Panc1 (cell line): ENCODE measurements around the gene TRANK1. TPM values are rescaled to one million over a fixed set of nuclear protein-coding genes. Genes with fewer than 3 reads are reported as not detected.

Source experiments
- ATAC-seq: fragments of 200-7000 bp; cut with Tn5 transposase; 2 replicates; pipeline ENCODE4 v1.9.1; 2020; ENCODE audit warnings: mild to moderate bottlenecking, moderate library complexity
- BruUV-seq: library from RNA; stranded (reverse); fragments of 400-500 nt; replicated peaks from 2 replicates; lab custom pipeline; 2021; lab: Mats Ljungman, UMichigan
- CTCF ChIA-PET: fragments of 300-600 bp; sonication (Branson Sonifier 250); formaldehyde crosslinking; loops from one replicate; lab custom pipeline; 2022; ENCODE audit warnings: antibody characterized with exemption; lab: Charles Lee
- POLR2A ChIA-PET: fragments of 300-600 bp; sonication (Branson Sonifier 250); formaldehyde crosslinking; loops from one replicate; lab custom pipeline; 2022; ENCODE audit warnings: antibody characterized with exemption; lab: Charles Lee
- DNase-seq: peaks from one replicate; pipeline ENCODE4 v3.0.0-alpha.2; 2010; ENCODE audit warnings: low read depth, low spot score
- H3K27ac ChIP-seq: 2 replicates; pipeline ENCODE4 v1.5.1; 2011; ENCODE audit warnings: mild to moderate bottlenecking, low read length, inconsistent platforms
- H3K27me3 ChIP-seq: fragments of 200-500 bp; sonication (Bioruptor generic); 2 replicates; pipeline ENCODE4 v1.6.0; 2014; ENCODE audit warnings: low read length, inconsistent platforms; ENCODE audit not compliant: control insufficient read depth, insufficient read depth
- H3K36me3 ChIP-seq: fragments of 200-500 bp; sonication (Bioruptor generic); 2 replicates; pipeline ENCODE4 v1.5.1; 2014; ENCODE audit warnings: inconsistent platforms, mild to moderate bottlenecking, low read length, moderate library complexity; ENCODE audit not compliant: control insufficient read depth, insufficient read depth
- H3K4me1 ChIP-seq: 2 replicates; pipeline ENCODE4 v1.5.1; 2011; ENCODE audit warnings: inconsistent platforms, mild to moderate bottlenecking, low read length, moderate library complexity; ENCODE audit not compliant: control insufficient read depth, insufficient read depth
- H3K4me3 ChIP-seq, 2 experiments: 2 replicates each; pipeline ENCODE4 v1.5.1; 2011 to 2012; ENCODE audit warnings: low read depth in 2 of 2, low read length in 2 of 2, mild to moderate bottlenecking in 2 of 2, inconsistent platforms in 1 of 2, moderate library complexity in 1 of 2
- H3K9me3 ChIP-seq: fragments of 200-500 bp; sonication (Bioruptor generic); 2 replicates; pipeline ENCODE4 v1.5.1; 2014; ENCODE audit warnings: low read depth, mild to moderate bottlenecking, inconsistent platforms, low read length, moderate library complexity; ENCODE audit not compliant: control insufficient read depth, insufficient read depth
- POLR2AphosphoS5 ChIP-seq: IDR thresholded peaks from 2 replicates; pipeline ENCODE4 v1.6.1; 2012; ENCODE audit warnings: mild to moderate bottlenecking, low read depth, low read length, moderate library complexity
- SIN3A ChIP-seq: IDR thresholded peaks from 2 replicates; pipeline ENCODE4 v1.6.1; 2012; ENCODE audit warnings: low read depth, mild to moderate bottlenecking, low read length, moderate library complexity, borderline replicate concordance; ENCODE audit not compliant: insufficient read depth
- TCF7L2 ChIP-seq: IDR thresholded peaks from 2 replicates; pipeline ENCODE4 v1.6.1; 2011; ENCODE audit warnings: mild to moderate bottlenecking, low read depth, low read length, inconsistent platforms
- in situ Hi-C: cut with HindIII; loops from 2 replicates; pipeline ENCODE4 v1.10.0; 2016; ENCODE audit warnings: low sequenced_read_pairs, low pct_unique_long_range_greater_than_20kb
- intact Hi-C: fragments of 100-400 bp; cut with micrococcal nuclease; formaldehyde crosslinking; loops from one replicate; pipeline ENCODE4 v1.10.0; 2022; ENCODE audit not compliant: unreplicated experiment
- total RNA-seq: library from RNA; stranded (reverse); gene quantifications from one replicate; pipeline ENCODE4 v1.2.1, GENCODE V29; 2021; ENCODE audit not compliant: unreplicated experiment
- TF ChIP-seq, protein P1 (sequence below), 2 experiments: IDR thresholded peaks; 2 replicates each; pipeline ENCODE4 v1.6.1; 2011 to 2012; ENCODE audit warnings: low read depth in 2 of 2, control low read depth in 1 of 2, low read length in 1 of 2, mild to moderate bottlenecking in 1 of 2, moderate library complexity in 1 of 2; ENCODE audit not compliant: insufficient read depth in 1 of 2
- TF ChIP-seq, protein P2 (sequence below): fragments of 450-650 bp; IDR thresholded peaks from 2 replicates; pipeline ENCODE4 v1.5.1; 2017; ENCODE audit warnings: mild to moderate bottlenecking

TRANK1 gene
- total RNA-seq, 1 experiment from 2014 or later, result 3.2 TPM

GRCh38 chr3:36920884-36921567, 23.8 kb downstream of the TRANK1 start:
- Histone ChIP-seq H3K4me3 (no peak overlapping the region), H3K27me3 (no peaks in the 10 kb centered on the region), H3K36me3 (no peaks in the 10 kb centered on the region), H3K4me1 (no peaks in the 10 kb centered on the region), H3K27ac (no peak overlapping the region), H3K9me3 (no peaks in the 10 kb centered on the region)
- TF ChIP-seq POLR2AphosphoS5 (no peak), SIN3A (no peak), TCF7L2 (no peak)
- TF ChIP-seq, protein P1, sequence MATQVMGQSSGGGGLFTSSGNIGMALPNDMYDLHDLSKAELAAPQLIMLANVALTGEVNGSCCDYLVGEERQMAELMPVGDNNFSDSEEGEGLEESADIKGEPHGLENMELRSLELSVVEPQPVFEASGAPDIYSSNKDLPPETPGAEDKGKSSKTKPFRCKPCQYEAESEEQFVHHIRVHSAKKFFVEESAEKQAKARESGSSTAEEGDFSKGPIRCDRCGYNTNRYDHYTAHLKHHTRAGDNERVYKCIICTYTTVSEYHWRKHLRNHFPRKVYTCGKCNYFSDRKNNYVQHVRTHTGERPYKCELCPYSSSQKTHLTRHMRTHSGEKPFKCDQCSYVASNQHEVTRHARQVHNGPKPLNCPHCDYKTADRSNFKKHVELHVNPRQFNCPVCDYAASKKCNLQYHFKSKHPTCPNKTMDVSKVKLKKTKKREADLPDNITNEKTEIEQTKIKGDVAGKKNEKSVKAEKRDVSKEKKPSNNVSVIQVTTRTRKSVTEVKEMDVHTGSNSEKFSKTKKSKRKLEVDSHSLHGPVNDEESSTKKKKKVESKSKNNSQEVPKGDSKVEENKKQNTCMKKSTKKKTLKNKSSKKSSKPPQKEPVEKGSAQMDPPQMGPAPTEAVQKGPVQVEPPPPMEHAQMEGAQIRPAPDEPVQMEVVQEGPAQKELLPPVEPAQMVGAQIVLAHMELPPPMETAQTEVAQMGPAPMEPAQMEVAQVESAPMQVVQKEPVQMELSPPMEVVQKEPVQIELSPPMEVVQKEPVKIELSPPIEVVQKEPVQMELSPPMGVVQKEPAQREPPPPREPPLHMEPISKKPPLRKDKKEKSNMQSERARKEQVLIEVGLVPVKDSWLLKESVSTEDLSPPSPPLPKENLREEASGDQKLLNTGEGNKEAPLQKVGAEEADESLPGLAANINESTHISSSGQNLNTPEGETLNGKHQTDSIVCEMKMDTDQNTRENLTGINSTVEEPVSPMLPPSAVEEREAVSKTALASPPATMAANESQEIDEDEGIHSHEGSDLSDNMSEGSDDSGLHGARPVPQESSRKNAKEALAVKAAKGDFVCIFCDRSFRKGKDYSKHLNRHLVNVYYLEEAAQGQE (IDR thresholded peaks at IDR 0.05; ENCODE audit: insufficient read depth in 1 of 2, low read depth in 2 of 2, low read length in 1 of 2), result no peak
- TF ChIP-seq, protein P2, sequence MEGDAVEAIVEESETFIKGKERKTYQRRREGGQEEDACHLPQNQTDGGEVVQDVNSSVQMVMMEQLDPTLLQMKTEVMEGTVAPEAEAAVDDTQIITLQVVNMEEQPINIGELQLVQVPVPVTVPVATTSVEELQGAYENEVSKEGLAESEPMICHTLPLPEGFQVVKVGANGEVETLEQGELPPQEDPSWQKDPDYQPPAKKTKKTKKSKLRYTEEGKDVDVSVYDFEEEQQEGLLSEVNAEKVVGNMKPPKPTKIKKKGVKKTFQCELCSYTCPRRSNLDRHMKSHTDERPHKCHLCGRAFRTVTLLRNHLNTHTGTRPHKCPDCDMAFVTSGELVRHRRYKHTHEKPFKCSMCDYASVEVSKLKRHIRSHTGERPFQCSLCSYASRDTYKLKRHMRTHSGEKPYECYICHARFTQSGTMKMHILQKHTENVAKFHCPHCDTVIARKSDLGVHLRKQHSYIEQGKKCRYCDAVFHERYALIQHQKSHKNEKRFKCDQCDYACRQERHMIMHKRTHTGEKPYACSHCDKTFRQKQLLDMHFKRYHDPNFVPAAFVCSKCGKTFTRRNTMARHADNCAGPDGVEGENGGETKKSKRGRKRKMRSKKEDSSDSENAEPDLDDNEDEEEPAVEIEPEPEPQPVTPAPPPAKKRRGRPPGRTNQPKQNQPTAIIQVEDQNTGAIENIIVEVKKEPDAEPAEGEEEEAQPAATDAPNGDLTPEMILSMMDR, result no peak
- DNase-seq (no peak), ATAC-seq (no peak)
- POLR2A ChIA-PET, result no interaction called here
- CTCF ChIA-PET, result no interaction called here
- intact Hi-C loops (no loop called here), in situ Hi-C loops (no loop called here)
- no TSS peak for BruUV-seq

DNA sequence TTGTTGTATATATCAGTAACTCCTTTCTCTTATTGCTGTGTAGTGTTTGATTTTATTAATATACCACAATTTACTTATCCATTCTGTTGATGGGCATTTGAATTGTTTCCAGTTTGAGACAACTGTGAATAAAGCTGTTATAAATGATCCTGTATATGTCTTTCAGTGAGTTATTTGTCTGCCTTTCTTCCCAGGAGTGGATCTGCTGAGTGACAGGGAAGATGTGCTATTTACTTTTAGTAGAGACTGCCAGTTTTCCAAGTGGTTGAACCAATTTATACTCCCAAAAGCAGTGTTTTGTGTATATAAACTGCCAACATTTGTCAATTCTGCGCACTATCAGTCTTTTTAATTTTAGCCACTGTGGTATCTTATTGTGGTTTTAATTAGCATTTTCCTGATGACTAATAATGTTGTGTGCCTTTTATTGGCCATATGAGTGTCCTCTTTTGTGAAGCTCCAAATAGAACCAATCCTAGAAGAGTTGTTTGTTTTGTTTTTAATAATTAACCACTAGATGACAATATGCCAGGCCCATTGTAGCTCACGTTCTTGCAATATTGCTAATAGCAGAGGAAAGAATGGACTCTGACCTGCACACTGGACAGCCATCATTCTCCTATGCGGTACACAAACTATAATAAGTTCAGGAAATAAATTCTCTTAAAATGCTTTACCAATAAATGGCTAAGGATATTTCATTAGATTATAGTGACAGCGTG, 25.3 kb downstream of the TRANK1 start:
- BruUV-seq, result no TSS peak
- no peak for DNase-seq
- no peaks in the 10 kb centered on the region for H3K36me3 ChIP-seq

More for the DNA sequence above, 25.3 kb downstream of the TRANK1 start:
- POLR2A ChIA-PET, result no interaction called here
- H3K27me3 ChIP-seq, result no peaks in the 10 kb centered on the region
- in situ Hi-C loops (no loop called here), intact Hi-C loops (no loop called here)
- no peak for ATAC-seq
- no peaks in the 10 kb centered on the region for H3K4me1 ChIP-seq
- H3K4me3 ChIP-seq, result no peak overlapping the region
- H3K9me3 ChIP-seq, result no peaks in the 10 kb centered on the region
- CTCF ChIA-PET, result no interaction called here
- no peak overlapping the region for H3K27ac ChIP-seq
- TF ChIP-seq, protein P2, result no peak
- TF ChIP-seq, protein P1 (IDR thresholded peaks at IDR 0.05; ENCODE audit: insufficient read depth in 1 of 2, low read depth in 2 of 2, low read length in 1 of 2), result no peak
- TF ChIP-seq POLR2AphosphoS5, result no peak
- TF ChIP-seq TCF7L2, result no peak
- no peak for TF ChIP-seq SIN3A
